ENCODE measurements around the gene TBATA.
A peak's percentile ranks its signal among the peaks of the same experiment; 100 is the strongest.

TBATA gene

GRCh38 chr10:70779511-70780369 lies 5.4 kb downstream of the TBATA start:
- peaks cover 34 to 55% (median 47%) of the 10 kb centered on the region in 10 experiments for H3K4me1 ChIP-seq
- H3K4me3 ChIP-seq = no peak overlapping the region
- H3K36me3 ChIP-seq = no peaks in the 10 kb centered on the region
- H3K4me2 ChIP-seq = peak overlapping the region; percentile 40 to 78 (median 64)
- H3K9ac ChIP-seq = 0 out of 22 replicates have a peak overlapping the region, but pooled peaks of 2 of the 11 experiments have one; percentile 2 to 28
- peak overlapping the region in 8 of 11 experiments; percentile 19 to 67 (median 43); a peak in 15 of 22 replicates for H3K27ac ChIP-seq
- no peaks in the 10 kb centered on the region for H3K27me3 ChIP-seq
- TF ChIP-seq Cebpa-rat (IDR thresholded peaks at IDR 0.05) = no peak
- H3K9me3 ChIP-seq (replicated peaks in 1 of 11) = no peaks in the 10 kb centered on the region
- H4K20me1 ChIP-seq = no peaks in the 10 kb centered on the region; a peak in 1 of 22 replicates

- no peaks in the 10 kb centered on the region for H3K9me3 ChIP-seq (replicated peaks in 1 of 11)
- no peaks in the 10 kb centered on the region; a peak in 1 of 22 replicates for H4K20me1 ChIP-seq
- peaks cover 30 to 49% (median 42%) of the 10 kb centered on the region in 10 experiments for H3K4me1 ChIP-seq
- peak overlapping the region in 3 of 11 experiments; percentile 2 to 28 (median 24); a peak in 3 of 22 replicates for H3K9ac ChIP-seq
- no peaks in the 10 kb centered on the region for H3K27me3 ChIP-seq
- TF ChIP-seq Cebpa-rat (IDR thresholded peaks at IDR 0.05) = no peak
- H3K4me3 ChIP-seq = no peak overlapping the region
- peak overlapping the region; percentile 40 to 78 (median 64) for H3K4me2 ChIP-seq
- peak overlapping the region in 7 of 11 experiments; percentile 19 to 67 (median 46); a peak in 13 of 22 replicates for H3K27ac ChIP-seq
- H3K36me3 ChIP-seq = no peaks in the 10 kb centered on the region
Observed at GRCh38 chr10:70779088-70779487, 6.1 kb downstream of the TBATA start.

- H3K27ac ChIP-seq = peak overlapping the region in 4 of 11 experiments; percentile 39 to 67 (median 52); a peak in 8 of 22 replicates
- H3K4me2 ChIP-seq = peak overlapping the region in 10 of 11 experiments; percentile 40 to 77 (median 64); a peak in 17 of 22 replicates
Observed at GRCh38 chr10:70778267-70778924, 6.8 kb downstream of the TBATA start.

GRCh38 chr10:70777063-70777875 lies 7.9 kb downstream of the TBATA start:
- Histone ChIP-seq H3K36me3 (no peaks in the 10 kb centered on the region), H3K4me1 (peaks cover 21 to 37% (median 28%) of the 10 kb centered on the region in 10 experiments), H4K20me1 (no peaks in the 10 kb centered on the region; a peak in 1 of 22 replicates), H3K27me3 (no peaks in the 10 kb centered on the region), H3K9me3 (replicated peaks in 1 of 11) (no peaks in the 10 kb centered on the region), H3K9ac (no peak overlapping the region), H3K4me3 (no peak overlapping the region), H3K27ac (peak overlapping the region in 2 of 11 experiments; percentile 25 to 61; a peak in 3 of 22 replicates), H3K4me2 (no peak overlapping the region)
- no peak for TF ChIP-seq Cebpa-rat (IDR thresholded peaks at IDR 0.05)

More at GRCh38 chr10:70778267-70778924, 6.8 kb downstream of the TBATA start:
- Histone ChIP-seq H3K9me3 (replicated peaks in 1 of 11) (no peaks in the 10 kb centered on the region), H3K9ac (peak overlapping the region in 1 of 11 experiments; percentile 24; a peak in 2 of 22 replicates), H3K36me3 (no peaks in the 10 kb centered on the region), H3K4me1 (peaks cover 30 to 46% (median 39%) of the 10 kb centered on the region in 10 experiments), H3K4me3 (no peak overlapping the region), H3K27me3 (no peaks in the 10 kb centered on the region), H4K20me1 (no peaks in the 10 kb centered on the region; a peak in 1 of 22 replicates)
- TF ChIP-seq Cebpa-rat (IDR thresholded peaks at IDR 0.05) = no peak

- no peak for TF ChIP-seq Cebpa-rat (IDR thresholded peaks at IDR 0.05)
Observed at GRCh38 chr10:70776455-70777005, 8.6 kb downstream of the TBATA start.

GRCh38 chr10:70775679-70776454 lies 9.3 kb downstream of the TBATA start:
- Histone ChIP-seq H3K36me3 (no peaks in the 10 kb centered on the region), H3K9ac (no peak overlapping the region), H3K4me2 (no peak overlapping the region), H3K9me3 (replicated peaks in 1 of 11) (no peaks in the 10 kb centered on the region), H3K4me3 (no peak overlapping the region), H3K4me1 (peaks cover 15 to 29% (median 21%) of the 10 kb centered on the region in 10 experiments), H3K27me3 (no peaks in the 10 kb centered on the region), H4K20me1 (no peaks in the 10 kb centered on the region; a peak in 1 of 22 replicates), H3K27ac (no peak overlapping the region)
- TF ChIP-seq Cebpa-rat (IDR thresholded peaks at IDR 0.05) = no peak

More at GRCh38 chr10:70776455-70777005, 8.6 kb downstream of the TBATA start:
- Histone ChIP-seq H3K4me1 (peaks cover 15 to 29% (median 23%) of the 10 kb centered on the region in 10 experiments), H3K9ac (no peak overlapping the region), H3K9me3 (replicated peaks in 1 of 11) (no peaks in the 10 kb centered on the region), H3K36me3 (no peaks in the 10 kb centered on the region), H3K27me3 (no peaks in the 10 kb centered on the region), H4K20me1 (no peaks in the 10 kb centered on the region; a peak in 1 of 22 replicates), H3K27ac (peak overlapping the region in 2 of 11 experiments; percentile 25 to 61; a peak in 3 of 22 replicates), H3K4me2 (no peak overlapping the region), H3K4me3 (no peak overlapping the region)

GRCh38 chr10:70774810-70775678 lies 10.1 kb downstream of the TBATA start:
- H3K4me3 ChIP-seq = no peak overlapping the region
- no peak overlapping the region for H3K9ac ChIP-seq
- no peak for TF ChIP-seq Cebpa-rat (IDR thresholded peaks at IDR 0.05)
- H3K36me3 ChIP-seq = no peaks in the 10 kb centered on the region
- no peaks in the 10 kb centered on the region for H3K9me3 ChIP-seq (replicated peaks in 1 of 11)
- H3K4me2 ChIP-seq = no peak overlapping the region
- no peaks in the 10 kb centered on the region for H3K27me3 ChIP-seq
- H4K20me1 ChIP-seq = no peaks in the 10 kb centered on the region; a peak in 1 of 22 replicates
- H3K4me1 ChIP-seq = peaks cover 13 to 26% (median 18%) of the 10 kb centered on the region in 10 experiments
- peak overlapping the region in 1 of 11 experiments; percentile 3; a peak in 1 of 22 replicates for H3K27ac ChIP-seq
